Ovary (tissue), 9 donors: ENCODE results near the gene PRKG1. TPM values are rescaled to one million over a fixed set of nuclear protein-coding genes. Genes with fewer than 3 reads are reported as not detected.
A peak's percentile ranks its signal among the peaks of the same experiment; 100 is the strongest.

Source experiments
- DNase-seq, 5 donors: peaks; one replicate each; pipeline ENCODE4 v3.0.0-alpha.2; 2019 to 2020
- H3K27ac ChIP-seq, 2 donors: fragments of 200-600 bp; one replicate each; pipeline versions ENCODE4 v1.5.1 to v1.8.0; 2019 to 2022
- H3K27me3 ChIP-seq: fragments of 200-600 bp; one replicate; pipeline ENCODE4 v1.8.0; 2022
- H3K36me3 ChIP-seq: fragments of 200-600 bp; sonication (generic); one replicate; pipeline ENCODE4 v1.5.1; 2019
- H3K4me1 ChIP-seq: one replicate; pipeline ENCODE4 v1.8.1; 2013; ENCODE audit warnings: mild to moderate bottlenecking, moderate library complexity; ENCODE audit not compliant: insufficient read depth
- H3K4me3 ChIP-seq: fragments of 200-600 bp; sonication (generic); one replicate; pipeline ENCODE4 v1.5.1; 2017
- H3K9me3 ChIP-seq, 2 donors: fragments of 200-600 bp in 1 of 2; sonication (generic) in 1 of 2; one replicate each; pipeline versions ENCODE4 v1.5.1 to v1.8.1; 2013 to 2019; ENCODE audit warnings: mild to moderate bottlenecking in 1 of 2, moderate library complexity in 1 of 2
- CTCF ChIP-seq, 3 donors: fragments of 450-650 bp in 2 of 3; fragments of 200-600 bp in 1 of 3; IDR thresholded peaks; one replicate each; pipeline versions ENCODE4 v1.5.1 to v1.8.0; 2016 to 2022; ENCODE audit warnings: antibody characterized with exemption in 3 of 3, mild to moderate bottlenecking in 1 of 3
- EP300 ChIP-seq: sonication (generic); formaldehyde crosslinking; IDR thresholded peaks from one replicate; pipeline ENCODE4 v1.6.1; 2017; ENCODE audit warnings: antibody characterized with exemption
- POLR2A ChIP-seq: fragments of 450-650 bp; IDR thresholded peaks from one replicate; pipeline ENCODE4 v1.6.1; 2017; ENCODE audit warnings: antibody characterized with exemption, mild to moderate bottlenecking, moderate library complexity
- WGBS, 3 donors: extraction: QIAGEN DNeasy Blood & Tissue Kit in 1 of 3; methylation state at CpG; one replicate each; pipeline versions ENCODE4 v1.1.5 to v1.1.7; 2013 to 2017; 5-methylcytosine and 5-hydroxymethylcytosine counted together
- intact Hi-C, 4 donors: fragments of 100-400 bp; cut with DNase I; formaldehyde crosslinking; loops; one replicate each; pipeline versions ENCODE4 v1.11.0 to v1.15.1; 2022 to 2023
- polyA plus RNA-seq, 2 donors: library from polyadenylated mRNA; stranded (reverse); fragments of 200-250 nt in 1 of 2; fragments of 350-450 nt in 1 of 2; fragmentation: Illumina TruSeq in 1 of 2; extraction: RNeasy Lipid Tissue Mini Kit (QIAGEN cat#74804) in 1 of 2; gene quantifications; one replicate each; pipeline ENCODE4 v1.2.3, GENCODE V29; 2013 to 2014
- total RNA-seq, 7 donors: library from RNA; depleted of rRNA in 2 of 7; stranded (reverse); fragments of >200 nt in 2 of 7; fragmentation: NEBNext Ultra II Directional in 3 of 7; extraction: Animal tissue kit (Norgen Biotek cat#: 25700) in 3 of 7; gene quantifications; one replicate each; pipeline versions ENCODE4 v1.1.0 to v1.2.4, GENCODE V29; 2016 to 2023
- donor health status: DM: no; HTN: no; CAD: no; lungs with moderate emphysema.
- donor health status: DM: no; HTN: no; CAD: no.
- donor health status: Bipolar disorder and iron deficiency.
- donor health status: DM: yes; HTN: yes; CAD: no.
- donor health status: DM: no; HTN: no; CAD: no.
- donor health status: DM: yes; HTN: yes; CAD: no.

The PRKG1 gene
- total and polyA plus RNA-seq, 9 donors: 2.8 to 21.1 (median 15.7) TPM

- intact Hi-C loops: no loop called here
- H3K9me3 ChIP-seq: no peaks in the 10 kb centered on the region
- H3K27ac ChIP-seq: no peak overlapping the region
- 93 to 98% (median 95%) methylated on average over 1 of the region's 1 CpG for WGBS, 3 donors
- H3K27me3 ChIP-seq: no peaks in the 10 kb centered on the region
- DNase-seq: no peak
- no peak overlapping the region for H3K4me3 ChIP-seq
- TF ChIP-seq EP300 (no peak), CTCF (IDR thresholded peaks at IDR 0.05) (no peak), POLR2A (no peak)
- no peaks in the 10 kb centered on the region for H3K4me1 ChIP-seq
- no peaks in the 10 kb centered on the region for H3K36me3 ChIP-seq
Observed at GRCh38 chr10:52287866-52288265, 1213.6 kb downstream of the PRKG1 start.

DNA sequence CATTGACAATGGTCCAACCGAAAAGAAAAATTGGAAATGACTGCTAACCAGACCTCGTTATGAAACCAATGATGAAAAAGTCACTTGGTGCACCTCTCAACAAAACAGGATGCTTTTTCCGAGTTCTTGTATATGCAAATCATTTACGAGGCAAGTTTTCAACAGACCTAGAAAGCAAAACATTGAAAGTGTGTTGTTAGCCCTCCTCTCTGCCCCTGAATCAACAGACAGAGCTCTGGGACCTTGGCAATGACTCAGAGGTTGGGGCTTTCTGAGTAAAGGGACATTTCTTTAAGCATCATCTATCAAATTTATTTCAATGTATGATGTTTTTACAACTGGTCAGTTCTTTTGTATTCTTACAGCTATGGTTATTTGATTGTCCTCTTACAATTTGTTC is 1223.5 kb downstream of the PRKG1 start:
- DNase-seq: no peak
- Histone ChIP-seq H3K9me3 (no peaks in the 10 kb centered on the region), H3K36me3 (no peaks in the 10 kb centered on the region), H3K27ac (no peak overlapping the region), H3K27me3 (no peaks in the 10 kb centered on the region), H3K4me1 (no peaks in the 10 kb centered on the region), H3K4me3 (no peak overlapping the region)
- 69 to 74% (median 73%) methylated on average over 4 of the region's 4 CpGs for WGBS, 3 donors
- TF ChIP-seq EP300 (no peak), POLR2A (no peak), CTCF (IDR thresholded peaks at IDR 0.05) (no peak)
- intact Hi-C loops: no loop called here

- intact Hi-C loops: no loop called here
- no peaks in the 10 kb centered on the region for H3K27me3 ChIP-seq
- TF ChIP-seq POLR2A: no peak
- no peak for TF ChIP-seq CTCF (IDR thresholded peaks at IDR 0.05)
- no peak for TF ChIP-seq EP300
- no peak overlapping the region for H3K27ac ChIP-seq
- H3K4me3 ChIP-seq: no peak overlapping the region
- no peaks in the 10 kb centered on the region for H3K9me3 ChIP-seq
- no peaks in the 10 kb centered on the region for H3K36me3 ChIP-seq
- WGBS, 3 donors: 79 to 87% (median 82%) methylated on average over 4 of the region's 4 CpGs
- no peak for DNase-seq
- H3K4me1 ChIP-seq: no peaks in the 10 kb centered on the region
Observed at GRCh38 chr10:52300599-52301277, 1226.5 kb downstream of the PRKG1 start.

DNA sequence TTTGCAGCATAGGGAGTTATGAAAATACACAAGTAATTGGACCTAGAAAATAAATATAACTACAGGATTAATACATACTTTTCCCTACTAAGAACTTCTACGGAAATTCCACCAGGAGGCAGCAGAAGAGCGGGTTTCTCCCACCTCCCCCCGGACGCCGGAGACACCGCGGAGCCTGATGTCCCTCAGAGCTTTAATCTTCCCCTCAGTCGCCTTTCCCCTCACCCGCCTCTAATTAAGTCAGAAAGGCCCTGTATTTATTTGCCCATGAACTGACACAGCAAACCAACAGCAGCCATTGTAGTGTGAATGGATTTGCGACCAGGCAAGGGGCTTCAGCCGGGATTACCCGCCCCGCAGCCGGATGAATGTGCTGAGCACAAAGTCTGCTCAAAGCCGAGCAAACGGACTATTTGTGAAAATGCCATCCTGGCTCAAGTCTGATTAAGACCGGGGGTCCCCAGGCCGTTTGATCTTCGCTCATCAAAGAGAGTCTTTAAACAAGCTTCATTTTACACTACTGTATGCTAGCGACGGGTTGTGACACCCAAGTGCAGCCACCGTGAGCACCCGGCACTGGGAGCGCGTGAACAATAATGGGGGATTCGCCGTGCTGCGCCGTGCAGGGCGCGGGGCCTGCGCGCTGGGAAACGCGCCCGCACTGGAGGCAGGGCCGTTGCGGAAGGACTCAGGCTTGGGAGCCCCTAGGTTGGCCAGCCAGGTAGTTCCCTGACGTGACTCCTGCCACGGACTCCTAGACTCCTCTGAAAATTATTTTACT is 1234.2 kb downstream of the PRKG1 start:
- peaks cover 2% of the 10 kb centered on the region for H3K4me1 ChIP-seq
- no peaks in the 10 kb centered on the region for H3K27me3 ChIP-seq
- H3K27ac ChIP-seq: no peak overlapping the region
- peak; percentile 9 to 40 (median 25) for DNase-seq
- H3K9me3 ChIP-seq: no peaks in the 10 kb centered on the region
- intact Hi-C loops: no loop called here
- H3K4me3 ChIP-seq: peak overlapping the region; percentile 29
- H3K36me3 ChIP-seq: no peaks in the 10 kb centered on the region
- TF ChIP-seq CTCF (IDR thresholded peaks at IDR 0.05) (peak in 1 of 3 donors; percentile 19), EP300 (no peak), POLR2A (no peak)
- WGBS, 3 donors: 2 to 5% (median 4%) methylated on average over 40 of the region's 40 CpGs
